Pancreas (tissue), 10 donors: ENCODE results near the gene CHSY3. TPM values are rescaled to one million over a fixed set of nuclear protein-coding genes. Genes with fewer than 3 reads are reported as not detected.

Source experiments
- ATAC-seq, 4 donors: fragments of 200-7000 bp; cut with Tn5 transposase; one replicate each; pipeline versions ENCODE4 v1.8.0 to v1.9.1; 2020; ENCODE audit warnings: mild to moderate bottlenecking in 4 of 4, moderate library complexity in 4 of 4
- DNase-seq, 6 donors: peaks; one replicate each; pipeline ENCODE4 v3.0.0-alpha.2; 2020
- FAIRE-seq: peaks from 2 replicates; lab custom pipeline; 2012; peaks lifted over from hg19 to GRCh38; lab: Jason Lieb, UNC
- H3K27ac ChIP-seq, 4 donors: fragments of 200-600 bp; sonication (generic); 1 replicate in 3 of 4; 2 replicates in 1 of 4; pipeline versions ENCODE4 v1.5.0 to v1.8.0; 2020
- H3K27me3 ChIP-seq, 4 donors: fragments of 200-600 bp; one replicate each; pipeline ENCODE4 v1.8.0; 2021
- H3K36me3 ChIP-seq, 3 donors: fragments of 200-600 bp; sonication (generic) in 1 of 3; one replicate each; pipeline versions ENCODE4 v1.5.0 to v1.8.0; 2020 to 2021
- H3K4me1 ChIP-seq, 3 donors: fragments of 200-600 bp; one replicate each; pipeline ENCODE4 v1.8.0; 2021
- H3K4me3 ChIP-seq, 4 donors: fragments of 200-600 bp; sonication (generic) in 2 of 4; one replicate each; pipeline versions ENCODE4 v1.5.0 to v1.8.0; 2020 to 2021
- H3K9me3 ChIP-seq, 4 donors: fragments of 200-600 bp; one replicate each; pipeline ENCODE4 v1.8.0; 2021
- CTCF ChIP-seq, 4 donors: fragments of 200-600 bp; sonication (generic) in 3 of 4; IDR thresholded peaks; one replicate each; pipeline versions ENCODE4 v1.5.0 to v1.8.0; 2021; ENCODE audit warnings: antibody characterized with exemption in 4 of 4
- WGBS, 2 donors: extraction: QIAGEN DNeasy Blood & Tissue Kit; methylation state at CpG; one replicate each; pipeline ENCODE4 v1.1.7; 2013; 5-methylcytosine and 5-hydroxymethylcytosine counted together
- intact Hi-C, 3 donors: fragments of 100-400 bp; cut with DNase I; formaldehyde crosslinking; loops; one replicate each; pipeline versions ENCODE4 v1.11.1 to v1.14.2; 2022
- polyA plus RNA-seq, 2 donors: library from polyadenylated mRNA; stranded (reverse); fragments of 200-250 nt; gene quantifications; one replicate each; pipeline ENCODE4 v1.2.3, GENCODE V29; 2013
- total RNA-seq, 6 donors: library from RNA; stranded (reverse); fragmentation: NEBNext Ultra II Directional in 4 of 6; extraction: Animal tissue kit (Norgen Biotek cat#: 25700) in 4 of 6; gene quantifications; one replicate each; pipeline versions ENCODE4 v1.2.1 to v1.2.4, GENCODE V29; 2021 to 2023
- donor health status: healthy with polysubstance abuse.
- donor health status: DM: no; HTN: no; CAD: no; lungs with moderate emphysema.
- donor health status: DM: no; HTN: no; CAD: no.
- donor health status: control.
- donor health status: control.
- donor health status: Bipolar disorder and iron deficiency.
- donor health status: DM: yes; HTN: yes; CAD: no.
- donor health status: DM: no; HTN: no; CAD: no.
- donor health status: DM: no; HTN: no; CAD: no.
- donor health status: DM: yes; HTN: yes; CAD: no.

The CHSY3 gene
- total and polyA plus RNA-seq, 8 donors: 0.07 to 1.2 (median 0.16) TPM

- Histone ChIP-seq H3K9me3 (no peaks in the 10 kb centered on the region), H3K4me1 (no peaks in the 10 kb centered on the region), H3K27ac (no peak overlapping the region), H3K36me3 (no peaks in the 10 kb centered on the region), H3K27me3 (no peaks in the 10 kb centered on the region), H3K4me3 (no peak overlapping the region)
- DNase-seq (no peak), FAIRE-seq (no peak), ATAC-seq (no peak)
- intact Hi-C loops: no loop called here
- no peak for TF ChIP-seq CTCF (IDR thresholded peaks at IDR 0.05)
- WGBS, 2 donors: 91% methylated on average over 4 of the region's 4 CpGs
Observed at GRCh38 chr5:130021876-130022275, 117.6 kb downstream of the CHSY3 start.

- 92 to 94% methylated on average over 3 of the region's 3 CpGs for WGBS, 2 donors
- no peak overlapping the region for H3K4me3 ChIP-seq
- no peaks in the 10 kb centered on the region for H3K27me3 ChIP-seq
- no peaks in the 10 kb centered on the region for H3K36me3 ChIP-seq
- DNase-seq (no peak), ATAC-seq (no peak), FAIRE-seq (no peak)
- no peak for TF ChIP-seq CTCF (IDR thresholded peaks at IDR 0.05)
- no peaks in the 10 kb centered on the region for H3K9me3 ChIP-seq
- no peak overlapping the region for H3K27ac ChIP-seq
- no peaks in the 10 kb centered on the region for H3K4me1 ChIP-seq
- intact Hi-C loops: no loop called here
Observed at GRCh38 chr5:130023604-130024003, 119.3 kb downstream of the CHSY3 start.

GRCh38 chr5:130024006-130024405, 119.7 kb downstream of the CHSY3 start:
- no peaks in the 10 kb centered on the region for H3K4me1 ChIP-seq
- no peaks in the 10 kb centered on the region for H3K27me3 ChIP-seq
- FAIRE-seq (no peak), DNase-seq (no peak), ATAC-seq (no peak)
- no peaks in the 10 kb centered on the region for H3K36me3 ChIP-seq
- H3K4me3 ChIP-seq: no peak overlapping the region
- H3K9me3 ChIP-seq: no peaks in the 10 kb centered on the region
- intact Hi-C loops: no loop called here
- TF ChIP-seq CTCF (IDR thresholded peaks at IDR 0.05): no peak
- H3K27ac ChIP-seq: no peak overlapping the region

GRCh38 chr5:130025511-130025910, 121.2 kb downstream of the CHSY3 start:
- Histone ChIP-seq H3K27ac (no peak overlapping the region), H3K36me3 (no peaks in the 10 kb centered on the region), H3K4me3 (no peak overlapping the region), H3K9me3 (no peaks in the 10 kb centered on the region), H3K4me1 (no peaks in the 10 kb centered on the region), H3K27me3 (no peaks in the 10 kb centered on the region)
- no peak for ATAC-seq
- WGBS, 2 donors: 92 to 100% methylated on average over 1 of the region's 1 CpG
- FAIRE-seq: no peak
- intact Hi-C loops: no loop called here
- DNase-seq: no peak
- TF ChIP-seq CTCF (IDR thresholded peaks at IDR 0.05): no peak

- 77 to 78% methylated on average over 3 of the region's 3 CpGs for WGBS, 2 donors
- no peaks in the 10 kb centered on the region for H3K27me3 ChIP-seq
- intact Hi-C loops: no loop called here
- peak in 2 of 6 donors; percentile 9 to 17 for DNase-seq
- no peak overlapping the region for H3K27ac ChIP-seq
- H3K4me1 ChIP-seq: no peaks in the 10 kb centered on the region
- TF ChIP-seq CTCF (IDR thresholded peaks at IDR 0.05): no peak
- no peaks in the 10 kb centered on the region for H3K36me3 ChIP-seq
- H3K9me3 ChIP-seq: no peaks in the 10 kb centered on the region
- FAIRE-seq: no peak
- peak in 2 of 4 donors; percentile 32 to 73 for ATAC-seq
- no peak overlapping the region for H3K4me3 ChIP-seq
Observed at GRCh38 chr5:130032807-130033206, 128.5 kb downstream of the CHSY3 start.
